Middle frontal gyrus (tissue), 1 donor: ENCODE results near the gene SFXN5.
"Not testable (repeated sequence)": the region's sequence is repeated elsewhere in the genome, so short reads cannot be mapped to it uniquely, and the experiment has no call there.

Experiments used
- DNase-seq: peaks from one replicate; pipeline ENCODE4 v3.0.0-alpha.2; 2015; ENCODE audit warnings: low spot score; ENCODE audit errors: extremely low spot score

SFXN5 gene

DNA sequence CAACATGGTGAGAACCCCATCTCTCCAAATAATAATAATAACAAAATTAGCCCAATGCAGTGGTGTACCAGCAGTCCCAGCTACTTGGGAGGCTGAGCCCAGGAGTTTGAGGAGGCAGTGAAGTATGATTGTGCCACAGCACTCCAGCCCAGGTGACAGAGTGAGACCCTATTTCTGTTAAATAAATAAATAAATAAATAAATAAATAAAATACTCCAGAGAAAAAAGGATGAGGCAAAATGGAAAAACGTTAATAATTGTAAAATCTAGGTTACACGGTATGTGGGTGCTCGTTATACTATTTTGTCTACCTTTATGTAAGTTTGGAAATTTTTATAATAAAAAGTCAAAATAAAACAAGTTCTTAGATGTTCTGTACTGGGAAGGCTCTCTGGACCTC is 162.8 kb downstream of the SFXN5 start:
- DNase-seq: no peak

DNA sequence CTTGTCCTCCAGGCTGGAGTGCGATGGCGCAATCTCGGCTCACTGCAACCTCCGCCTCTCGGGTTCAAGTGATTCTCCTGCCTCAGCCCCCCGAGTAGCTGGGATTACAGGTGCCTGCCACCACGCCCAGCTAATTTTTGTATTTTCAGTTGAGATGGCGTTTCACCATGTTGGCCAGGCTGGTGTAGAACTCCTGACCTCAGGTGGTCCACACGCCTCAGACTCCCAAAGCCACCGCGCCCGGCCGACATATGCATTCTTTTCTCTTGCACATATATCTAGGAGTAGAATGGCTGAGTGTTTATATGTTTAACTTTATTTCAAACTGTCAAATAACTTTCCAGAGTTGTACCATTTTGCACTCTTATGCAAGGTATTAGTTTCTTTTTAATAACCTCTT is 164.1 kb downstream of the SFXN5 start:
- not testable (repeated sequence) for DNase-seq

DNA sequence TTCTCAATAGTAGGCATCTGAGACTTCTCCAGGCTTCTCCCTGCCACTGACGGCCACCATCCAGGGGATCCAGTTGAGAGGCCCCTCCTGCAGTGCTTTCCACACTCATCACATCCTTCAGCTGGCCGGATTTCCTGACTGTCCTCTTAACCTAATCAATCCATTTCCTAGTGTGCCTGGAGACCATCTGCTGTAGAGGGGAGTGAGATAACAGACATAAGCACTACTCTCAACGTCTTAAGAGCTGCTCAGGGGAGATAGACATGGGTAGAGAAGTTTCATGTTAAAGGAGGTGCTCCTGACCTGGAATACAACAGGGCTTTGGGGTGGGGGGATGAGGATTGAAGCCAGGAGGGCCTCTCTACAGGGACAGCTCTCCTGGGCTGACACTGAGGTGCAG is 170.1 kb downstream of the SFXN5 start:
- DNase-seq: no peak

DNA sequence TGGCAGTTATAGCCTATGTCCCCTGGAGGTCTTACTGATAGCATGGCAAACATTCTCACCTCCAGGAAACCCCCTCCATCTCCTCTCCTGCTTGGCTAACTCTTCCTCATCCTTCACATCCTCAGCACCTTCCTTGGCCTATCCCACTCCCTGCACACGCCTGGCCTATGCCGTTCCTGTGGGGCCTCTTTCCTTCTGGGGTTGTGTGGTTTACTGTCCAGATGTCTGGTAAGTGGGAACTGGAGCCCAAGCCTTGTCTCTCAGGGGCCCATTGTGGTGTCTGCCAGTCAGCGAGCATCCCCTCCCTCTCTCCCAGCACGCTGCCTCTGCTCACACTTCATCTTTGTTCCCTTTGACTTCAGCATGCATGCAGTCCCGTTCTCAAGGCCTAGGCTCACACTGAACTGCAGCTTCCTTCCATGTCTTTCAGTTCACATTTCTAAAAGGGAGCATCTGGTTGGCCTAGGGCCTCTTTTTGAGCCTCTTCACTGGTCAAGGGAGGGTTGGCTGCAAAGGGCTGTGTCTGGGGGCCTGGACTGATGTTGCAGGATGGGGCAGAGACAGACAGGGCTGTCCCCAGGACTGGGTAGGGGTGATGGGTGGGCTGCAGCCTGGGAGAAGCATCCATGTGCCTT is 171.2 kb downstream of the SFXN5 start:
- no peak for DNase-seq

DNA sequence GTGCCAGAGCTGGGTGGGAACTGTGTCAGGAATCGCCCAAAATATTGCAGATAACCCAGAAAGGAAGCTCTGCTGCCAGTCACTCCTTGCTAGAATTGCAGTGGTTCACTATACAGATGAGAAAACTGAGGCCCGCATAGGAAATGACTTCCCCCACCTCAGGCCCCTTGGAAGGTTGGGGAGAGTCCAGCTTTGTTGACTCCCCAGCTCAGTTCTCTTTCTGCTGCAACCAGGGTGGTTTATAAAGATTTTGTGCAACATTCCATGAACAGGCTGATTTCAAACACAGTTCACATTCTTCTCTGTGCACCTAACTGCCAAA is 173.0 kb downstream of the SFXN5 start:
- DNase-seq: no peak

DNA sequence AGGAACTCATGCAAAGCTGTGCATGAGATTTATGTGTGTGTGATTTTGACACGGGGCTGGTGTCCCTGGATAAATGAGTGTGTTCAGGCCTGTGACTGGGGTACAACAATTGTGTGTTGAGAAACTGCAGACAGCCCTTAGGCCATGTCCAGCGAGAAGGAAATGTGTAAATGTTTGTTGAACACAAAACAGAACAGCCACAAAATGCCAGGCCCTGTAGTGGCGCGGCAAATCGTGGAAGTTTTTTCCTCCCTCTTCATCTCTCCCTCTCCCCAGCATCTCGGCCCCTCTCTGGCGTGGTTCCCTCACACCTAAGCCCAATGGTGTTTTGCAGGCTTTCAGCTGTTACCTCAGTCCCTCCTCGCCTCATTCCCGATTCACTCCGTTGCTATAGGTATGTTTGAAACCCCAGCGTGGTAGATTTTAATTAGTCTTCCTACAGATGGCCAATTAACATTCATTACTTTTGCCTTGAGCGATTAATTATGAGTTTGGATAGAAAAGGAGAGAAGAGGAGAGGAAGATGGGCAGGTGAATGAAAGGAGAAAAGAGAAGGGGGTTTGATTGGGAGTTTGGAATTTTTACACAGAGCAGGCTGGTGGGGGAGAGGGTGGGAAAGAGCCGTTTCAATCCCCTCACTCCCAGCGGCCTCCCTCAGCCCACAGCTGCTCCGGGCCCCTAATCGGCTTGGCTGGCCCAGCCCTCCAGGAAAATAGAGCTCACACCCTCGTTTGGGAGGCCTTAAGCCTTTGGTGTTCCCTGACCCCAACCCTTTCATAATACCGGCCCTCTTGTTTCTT is 173.5 kb downstream of the SFXN5 start:
- DNase-seq: no peak

DNA sequence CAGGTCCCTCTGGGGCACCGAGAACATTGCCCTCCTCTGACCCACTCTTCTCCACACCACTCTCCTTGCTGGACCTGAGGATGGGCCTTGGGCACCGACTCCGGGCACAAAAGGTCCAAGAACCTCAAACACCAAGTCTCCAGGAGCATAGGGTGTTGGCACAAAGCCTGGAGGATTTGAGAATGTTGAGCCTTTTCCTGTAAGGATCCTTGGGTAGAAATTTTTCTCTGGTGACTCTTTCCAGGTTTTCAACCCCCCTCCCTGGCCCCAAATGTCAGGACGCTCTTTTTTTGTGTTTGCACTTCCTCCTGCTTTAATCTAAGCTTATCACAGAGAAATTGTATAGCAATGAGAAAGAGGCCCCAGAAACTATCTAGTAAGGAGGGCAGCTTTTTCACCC is 175.1 kb downstream of the SFXN5 start:
- DNase-seq: no peak

DNA sequence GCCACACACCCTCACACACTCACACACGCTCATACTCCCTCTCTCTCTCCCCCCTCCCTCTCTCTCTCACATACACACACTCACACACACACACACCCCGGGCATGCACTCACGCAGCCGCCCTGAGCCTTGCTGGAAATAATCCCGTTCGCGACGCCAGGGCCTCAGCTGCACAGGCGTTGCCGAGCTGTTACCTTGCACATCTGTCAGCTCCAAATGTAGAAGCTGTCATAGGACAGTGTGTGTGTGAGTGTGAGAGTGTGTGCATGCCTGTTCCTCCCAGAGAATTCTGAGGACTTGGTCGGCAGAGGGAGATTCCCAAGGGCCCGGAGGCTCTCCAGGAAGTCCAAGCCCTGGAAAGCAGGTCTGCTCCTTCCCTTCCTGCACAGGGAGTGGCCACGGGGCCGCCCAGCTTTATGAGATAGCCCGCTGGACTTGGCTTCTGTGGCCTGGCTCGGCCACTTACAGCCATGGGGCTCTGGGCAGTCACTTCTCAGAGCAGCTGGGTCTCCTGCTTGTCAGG is 175.7 kb downstream of the SFXN5 start:
- no peak for DNase-seq

DNA sequence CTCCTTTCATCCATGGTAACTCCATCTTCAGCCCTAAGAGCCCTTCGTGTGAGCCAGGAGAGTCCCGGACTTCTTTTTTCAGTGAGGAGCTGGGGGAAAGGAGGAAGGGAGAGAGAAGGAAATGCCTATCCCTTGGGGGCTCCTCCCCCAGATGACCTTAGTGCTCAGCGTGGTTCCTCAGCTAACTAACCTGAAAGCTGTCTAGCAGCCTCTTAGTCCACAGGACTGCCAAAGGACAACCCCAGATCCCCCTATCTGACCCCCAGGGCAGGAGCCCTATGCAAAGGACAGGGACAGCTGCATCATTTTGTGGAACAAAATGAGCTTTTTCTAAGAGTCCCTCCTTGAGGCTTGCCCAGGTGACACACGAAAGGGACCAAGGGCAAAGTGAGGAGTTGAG is 176.4 kb downstream of the SFXN5 start:
- DNase-seq: no peak

DNA sequence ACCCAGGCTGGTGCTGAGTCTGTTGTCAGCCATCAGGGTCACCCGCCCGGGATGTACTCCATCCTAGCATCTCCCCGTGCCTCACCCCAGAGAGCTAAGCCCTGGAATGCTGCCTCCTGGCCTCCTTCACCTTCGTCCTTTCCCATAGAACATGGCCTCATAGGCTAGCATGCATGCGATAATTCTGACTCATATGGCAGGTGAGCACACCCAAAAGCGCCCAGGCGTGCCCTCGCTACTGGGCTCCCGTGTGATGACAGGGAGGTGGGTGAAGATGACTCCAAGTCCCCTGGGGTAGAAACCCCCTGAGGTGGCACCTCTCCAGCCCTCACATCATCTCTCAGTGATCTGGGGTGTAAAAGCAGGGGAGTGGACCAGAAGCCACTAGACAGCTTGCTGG is 177.0 kb downstream of the SFXN5 start:
- DNase-seq: no peak

DNA sequence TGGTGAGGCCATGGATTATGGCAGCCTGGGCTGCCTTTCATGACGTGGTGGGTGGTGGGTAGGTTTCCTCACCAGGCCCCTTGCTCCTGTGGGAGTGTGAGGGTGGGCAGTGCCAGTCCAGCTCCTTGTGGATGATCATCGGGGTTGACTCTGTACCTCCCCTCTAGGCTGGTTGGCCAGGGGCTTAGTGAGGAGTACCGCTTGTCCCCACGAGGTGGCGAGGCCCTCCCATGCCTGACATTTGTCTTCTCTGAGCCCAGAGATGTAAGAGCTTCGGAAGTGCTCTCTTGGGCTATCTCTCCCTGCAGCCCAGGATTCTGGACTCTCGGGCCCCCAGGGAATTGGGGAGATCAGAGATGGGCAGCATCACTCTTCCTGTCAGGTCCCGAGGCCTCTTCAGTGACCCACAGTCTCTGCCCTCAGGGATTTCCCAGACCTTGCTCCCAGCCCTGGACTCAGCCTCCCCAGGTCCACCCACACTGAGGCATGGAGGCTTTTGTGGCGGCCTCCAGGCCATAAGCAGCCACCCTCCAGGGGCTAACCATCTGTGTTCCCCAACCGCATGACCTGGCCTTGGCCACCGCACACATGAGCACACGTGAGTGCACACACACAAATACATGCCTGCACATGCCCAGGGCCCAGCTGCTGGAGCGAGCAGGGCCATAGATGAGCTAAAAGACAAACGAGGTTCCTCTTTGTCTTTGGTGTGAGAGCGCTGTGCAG is 177.8 kb downstream of the SFXN5 start:
- no peak for DNase-seq

DNA sequence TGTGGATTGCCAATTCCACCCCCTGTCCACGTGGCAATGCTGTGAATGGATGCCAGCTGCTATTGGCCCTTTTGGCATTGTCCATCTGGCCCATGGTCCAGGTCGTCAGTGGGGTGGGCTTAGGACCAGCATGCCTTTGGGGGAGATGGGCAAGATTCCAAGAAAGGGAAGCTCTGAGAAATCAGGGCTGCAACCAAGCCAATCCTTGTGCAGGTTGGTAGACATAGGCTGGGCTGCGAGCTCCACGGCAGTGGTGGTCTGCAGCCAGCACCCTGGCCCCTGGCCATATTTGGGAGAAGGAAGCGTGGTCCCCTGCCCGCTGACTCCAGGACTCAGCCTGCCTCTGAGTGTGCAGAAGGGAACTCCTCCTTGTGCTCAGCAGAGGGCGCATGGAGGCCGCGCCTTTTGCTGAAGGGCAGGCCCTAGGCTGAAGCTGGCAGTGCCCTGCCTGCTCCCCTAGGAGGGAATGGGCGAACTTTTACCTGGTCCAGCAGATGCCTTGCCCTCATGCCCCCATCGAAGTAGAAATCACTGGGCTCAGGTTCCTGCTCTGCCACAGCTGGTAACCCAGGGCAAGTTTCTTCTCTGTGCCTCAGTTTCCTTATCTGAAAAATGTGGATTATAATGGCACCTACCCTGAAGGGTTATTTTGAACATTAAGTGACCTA is 178.9 kb downstream of the SFXN5 start:
- DNase-seq: no peak
